ENCODE results near the gene CCHCR1.

- TF ChIP-seq, protein P1, sequence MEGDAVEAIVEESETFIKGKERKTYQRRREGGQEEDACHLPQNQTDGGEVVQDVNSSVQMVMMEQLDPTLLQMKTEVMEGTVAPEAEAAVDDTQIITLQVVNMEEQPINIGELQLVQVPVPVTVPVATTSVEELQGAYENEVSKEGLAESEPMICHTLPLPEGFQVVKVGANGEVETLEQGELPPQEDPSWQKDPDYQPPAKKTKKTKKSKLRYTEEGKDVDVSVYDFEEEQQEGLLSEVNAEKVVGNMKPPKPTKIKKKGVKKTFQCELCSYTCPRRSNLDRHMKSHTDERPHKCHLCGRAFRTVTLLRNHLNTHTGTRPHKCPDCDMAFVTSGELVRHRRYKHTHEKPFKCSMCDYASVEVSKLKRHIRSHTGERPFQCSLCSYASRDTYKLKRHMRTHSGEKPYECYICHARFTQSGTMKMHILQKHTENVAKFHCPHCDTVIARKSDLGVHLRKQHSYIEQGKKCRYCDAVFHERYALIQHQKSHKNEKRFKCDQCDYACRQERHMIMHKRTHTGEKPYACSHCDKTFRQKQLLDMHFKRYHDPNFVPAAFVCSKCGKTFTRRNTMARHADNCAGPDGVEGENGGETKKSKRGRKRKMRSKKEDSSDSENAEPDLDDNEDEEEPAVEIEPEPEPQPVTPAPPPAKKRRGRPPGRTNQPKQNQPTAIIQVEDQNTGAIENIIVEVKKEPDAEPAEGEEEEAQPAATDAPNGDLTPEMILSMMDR (IDR thresholded peaks at IDR 0.05), result no peak
- no peak for TF ChIP-seq POLR2A (IDR thresholded peaks at IDR 0.05)
These were observed 43.6 kb downstream of the CCHCR1 start for GRCh38 chr6:31113861-31114540.

All from Peyer's patch (tissue), 4 donors.